COLO668 (cell line): ENCODE results near the gene CAV1.

Experiments used
- DNase-seq: peaks from one replicate; lab custom pipeline; 2025; ENCODE audit not compliant: unreplicated experiment; lab: John Stamatoyannopoulos, UW

The CAV1 gene

GRCh38 chr7:116554911-116555310 is 30.1 kb downstream of the CAV1 start:
- DNase-seq: no peak

GRCh38 chr7:116557066-116557585 is 32.3 kb downstream of the CAV1 start:
- no peak for DNase-seq

- DNase-seq: no peak
These were observed 33.1 kb downstream of the CAV1 start for GRCh38 chr7:116557901-116558300.

- DNase-seq: no peak
These were observed 35.5 kb downstream of the CAV1 start for GRCh38 chr7:116560021-116560970.

GRCh38 chr7:116561697-116562483 is 37.1 kb downstream of the CAV1 start:
- DNase-seq: no peak

- DNase-seq: no peak
These were observed 37.8 kb downstream of the CAV1 start for GRCh38 chr7:116562529-116563121.

GRCh38 chr7:116565981-116566380 is 41.1 kb downstream of the CAV1 start:
- DNase-seq: no peak

GRCh38 chr7:116566666-116567065 is 41.8 kb downstream of the CAV1 start:
- no peak for DNase-seq

GRCh38 chr7:116569737-116570136 is 44.9 kb downstream of the CAV1 start:
- no peak for DNase-seq

- DNase-seq: no peak
These were observed 45.5 kb downstream of the CAV1 start for GRCh38 chr7:116570306-116570705.

- no peak for DNase-seq
These were observed 46.2 kb downstream of the CAV1 start for GRCh38 chr7:116571037-116571436.

- DNase-seq: no peak
These were observed 46.7 kb downstream of the CAV1 start for GRCh38 chr7:116571552-116571951.

GRCh38 chr7:116572036-116572435 is 47.2 kb downstream of the CAV1 start:
- no peak for DNase-seq

GRCh38 chr7:116573541-116573940 is 48.7 kb downstream of the CAV1 start:
- no peak for DNase-seq

- DNase-seq: no peak
These were observed 49.4 kb downstream of the CAV1 start for GRCh38 chr7:116574025-116574822.

GRCh38 chr7:116575853-116576252 is 51.0 kb downstream of the CAV1 start:
- no peak for DNase-seq

GRCh38 chr7:116576350-116577319 is 51.8 kb downstream of the CAV1 start:
- no peak for DNase-seq

GRCh38 chr7:116577320-116577871 is 52.6 kb downstream of the CAV1 start:
- no peak for DNase-seq

GRCh38 chr7:116578526-116578925 is 53.7 kb downstream of the CAV1 start:
- DNase-seq: no peak
